GM19099 (cell line): Measurements from ENCODE around the gene ANP32E.

ENCODE experiments used
- POLR2A ChIP-seq: IDR thresholded peaks from 3 replicates; pipeline ENCODE4 v1.6.1; 2011; ENCODE audit warnings: low read depth; ENCODE audit not compliant: insufficient read length; ENCODE audit errors: extremely low read depth

Gene ANP32E

GRCh38 chr1:150227228-150227627, 8.7 kb downstream of the ANP32E start:
- TF ChIP-seq POLR2A: no peak

GRCh38 chr1:150226486-150226885, 9.4 kb downstream of the ANP32E start:
- TF ChIP-seq POLR2A: no peak

GRCh38 chr1:150225546-150225945, 10.4 kb downstream of the ANP32E start:
- no peak for TF ChIP-seq POLR2A

GRCh38 chr1:150224983-150225382, 10.9 kb downstream of the ANP32E start:
- no peak for TF ChIP-seq POLR2A

GRCh38 chr1:150221552-150221951, 14.4 kb downstream of the ANP32E start:
- no peak for TF ChIP-seq POLR2A

DNA sequence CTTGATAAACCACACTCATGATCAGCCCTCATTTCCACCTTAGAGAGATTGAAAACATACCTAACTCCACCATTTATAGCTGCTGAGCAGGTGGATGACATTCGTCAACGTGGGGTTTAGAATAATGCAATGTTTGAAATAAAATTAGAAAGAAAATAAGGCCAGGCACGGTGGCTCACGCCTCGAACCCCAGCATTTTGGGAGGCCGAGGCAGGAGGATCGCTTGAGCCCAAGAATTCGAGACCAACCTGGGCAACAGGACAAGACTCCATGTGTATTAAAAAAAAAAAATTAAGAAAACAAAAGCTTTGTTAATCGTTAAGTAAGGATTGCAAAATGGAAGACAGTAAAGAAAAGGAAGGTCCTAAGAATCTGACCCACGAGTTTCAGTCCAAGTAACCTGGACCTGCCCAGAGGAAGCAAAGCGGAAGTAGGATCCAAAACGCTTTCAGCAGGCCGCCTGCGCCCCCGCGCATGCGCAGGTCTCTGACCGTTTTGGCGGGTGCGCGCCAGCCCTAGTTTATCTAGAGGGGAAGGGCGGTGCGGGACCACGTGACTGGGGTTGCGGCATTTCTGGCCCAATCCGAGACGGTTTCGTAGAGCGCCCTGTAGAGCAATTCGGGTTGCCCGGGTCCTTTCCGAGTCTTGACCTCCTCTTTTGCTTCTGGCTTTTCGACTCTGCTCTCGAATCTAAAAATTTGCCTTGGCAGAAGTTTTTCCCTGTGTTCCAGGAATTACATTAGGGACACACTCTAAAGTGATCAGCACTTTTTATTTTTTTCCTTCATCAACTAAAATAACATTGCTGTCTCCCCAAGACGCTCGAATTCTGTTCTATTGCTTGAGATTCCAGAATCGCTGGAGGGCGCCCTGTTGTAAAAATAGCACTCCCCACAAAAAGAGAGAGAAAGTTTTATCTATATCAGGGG, 22.5 kb downstream of the ANP32E start:
- TF ChIP-seq POLR2A: peak; percentile 78

DNA sequence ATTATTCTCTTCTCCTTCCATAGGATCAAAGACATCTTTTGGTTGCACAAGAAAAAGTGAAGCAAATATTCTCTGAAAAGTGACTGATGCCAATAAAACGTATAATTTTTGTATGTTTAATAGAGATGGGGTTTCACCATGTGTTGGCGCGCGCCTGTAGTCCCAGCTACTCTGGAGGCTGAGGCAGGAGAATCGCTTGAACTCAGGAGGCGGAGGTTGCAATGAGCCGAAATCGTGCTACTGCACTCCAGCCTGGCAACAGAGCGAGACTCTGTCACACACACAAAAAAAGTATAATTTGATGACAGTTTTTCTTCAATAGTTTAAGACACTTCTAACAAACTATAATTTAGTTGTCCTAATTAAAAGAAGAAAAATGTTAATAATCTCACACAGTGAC, 23.8 kb downstream of the ANP32E start:
- no peak for TF ChIP-seq POLR2A

GRCh38 chr1:150210706-150211105, 25.2 kb downstream of the ANP32E start:
- no peak for TF ChIP-seq POLR2A

GRCh38 chr1:150210091-150210490, 25.8 kb downstream of the ANP32E start:
- no peak for TF ChIP-seq POLR2A

DNA sequence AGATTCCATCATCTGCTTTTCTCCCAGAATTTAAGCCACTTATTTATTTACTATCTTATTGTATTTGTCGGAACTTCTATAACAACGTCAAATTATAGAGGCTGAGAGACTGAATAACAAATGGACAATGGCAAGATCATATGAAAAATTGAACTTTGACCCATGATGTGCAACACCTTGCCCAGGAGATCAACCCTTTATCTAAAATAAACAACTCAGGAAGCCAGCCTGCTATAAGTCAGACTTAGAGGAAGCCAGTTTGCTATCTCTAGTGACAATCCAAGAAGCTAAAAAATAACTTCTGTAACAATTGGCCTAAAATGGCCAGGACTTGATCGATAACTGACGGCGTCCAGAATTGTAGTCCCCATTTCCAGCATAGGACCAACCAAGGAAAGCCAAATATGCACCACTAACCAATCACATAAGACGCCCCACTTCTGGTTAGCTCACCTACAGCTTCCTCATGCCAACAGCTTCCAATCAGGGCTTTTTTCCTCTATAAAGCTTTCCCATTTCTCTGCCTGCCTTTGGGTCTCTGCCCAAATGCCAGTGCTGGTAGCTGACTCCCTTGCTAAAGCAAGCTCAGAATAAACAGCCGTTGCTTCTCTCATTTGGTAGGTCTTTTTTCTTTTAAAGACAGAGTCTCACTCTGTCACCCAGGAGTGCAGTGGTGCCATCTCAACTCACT, 28.5 kb downstream of the ANP32E start:
- TF ChIP-seq POLR2A: no peak

- no peak for TF ChIP-seq POLR2A
Observed at GRCh38 chr1:150196417-150196816, 39.5 kb downstream of the ANP32E start.

DNA sequence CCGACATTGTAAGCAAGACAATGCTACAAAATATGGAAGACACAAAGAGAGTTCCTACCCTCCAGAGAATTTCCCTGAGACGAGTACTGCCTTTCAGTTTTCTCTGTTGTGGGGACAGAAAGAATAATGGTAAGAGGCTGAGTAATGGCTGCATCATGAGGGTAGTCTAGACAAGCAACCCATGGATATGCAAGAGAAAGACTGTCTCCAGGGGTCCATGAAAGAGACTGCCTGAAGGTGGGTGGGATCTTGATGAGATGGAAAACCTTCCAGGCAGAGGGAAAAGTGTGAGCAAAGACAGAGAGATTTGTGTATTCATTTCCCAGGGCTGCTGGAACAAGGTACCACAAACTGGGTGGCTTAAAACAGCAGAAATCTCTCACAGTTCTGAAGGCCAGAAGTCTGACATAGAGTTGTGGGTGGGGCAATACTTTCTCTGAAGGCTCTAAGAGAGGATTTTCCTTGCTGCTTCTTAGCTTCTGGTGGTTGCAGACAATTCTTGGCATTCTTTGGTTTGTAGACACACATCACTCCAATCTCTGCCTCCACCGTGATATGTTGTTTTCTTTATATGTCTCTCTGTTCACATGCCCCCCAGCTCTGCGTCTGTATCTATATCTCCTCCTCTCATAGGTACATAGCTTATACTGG, 41.4 kb downstream of the ANP32E start:
- no peak for TF ChIP-seq POLR2A

DNA sequence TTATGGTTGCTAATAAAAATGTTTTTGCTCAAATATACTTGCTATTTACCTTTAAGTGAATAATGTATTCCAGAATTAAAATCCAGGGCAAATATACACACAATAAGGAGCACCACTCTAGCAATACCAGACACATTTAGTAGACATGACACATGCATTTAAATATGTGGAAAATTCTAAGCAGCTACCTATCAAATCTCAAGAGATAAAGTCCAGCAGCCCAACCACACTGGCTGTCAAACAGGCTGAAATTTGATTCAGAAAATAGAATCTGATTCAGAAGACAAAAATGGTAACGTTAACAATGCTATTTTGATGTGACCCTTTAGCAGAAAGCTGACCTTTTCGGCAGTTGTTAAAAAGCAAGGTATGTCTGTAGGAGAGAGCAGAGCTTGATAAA, 43.9 kb downstream of the ANP32E start:
- TF ChIP-seq POLR2A: no peak

DNA sequence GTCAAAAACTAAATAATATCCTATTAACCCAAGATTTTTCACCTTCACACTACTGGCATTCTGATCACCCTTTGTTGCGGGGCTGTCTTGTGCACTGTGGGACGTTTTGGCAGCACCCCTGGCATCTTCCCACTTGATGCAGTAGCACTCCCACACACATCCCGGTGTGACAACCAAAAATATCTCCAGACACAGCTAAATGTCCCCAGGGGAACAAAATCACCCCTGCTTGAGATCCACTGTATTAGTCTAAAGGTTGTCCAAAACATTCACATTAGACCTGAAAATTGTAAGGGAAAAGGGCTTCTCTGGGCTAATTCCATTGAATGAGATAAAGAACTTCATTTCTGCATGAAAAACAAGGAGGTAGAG, 48.4 kb downstream of the ANP32E start:
- no peak for TF ChIP-seq POLR2A

- TF ChIP-seq POLR2A: no peak
Observed at GRCh38 chr1:150186789-150187559, 48.9 kb downstream of the ANP32E start.

DNA sequence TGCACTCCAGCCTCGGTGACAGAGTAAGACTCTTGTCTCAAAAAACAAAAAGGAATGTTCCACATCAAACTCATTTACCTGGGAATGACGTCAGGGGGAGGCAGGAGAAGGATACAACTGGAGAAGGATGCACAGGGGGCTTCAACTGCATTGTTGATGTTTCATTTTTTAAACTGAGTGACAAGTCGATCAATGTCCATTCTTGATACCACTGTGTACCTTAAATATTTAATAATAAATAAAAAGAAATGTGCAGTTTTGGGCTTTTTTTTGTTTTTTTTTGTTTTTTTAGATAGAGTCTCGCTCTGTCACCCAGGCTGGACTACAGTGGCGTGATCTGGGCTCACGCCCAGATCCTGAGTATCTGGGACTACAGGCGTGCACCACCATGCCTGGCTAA, 50.4 kb downstream of the ANP32E start:
- no peak for TF ChIP-seq POLR2A

DNA sequence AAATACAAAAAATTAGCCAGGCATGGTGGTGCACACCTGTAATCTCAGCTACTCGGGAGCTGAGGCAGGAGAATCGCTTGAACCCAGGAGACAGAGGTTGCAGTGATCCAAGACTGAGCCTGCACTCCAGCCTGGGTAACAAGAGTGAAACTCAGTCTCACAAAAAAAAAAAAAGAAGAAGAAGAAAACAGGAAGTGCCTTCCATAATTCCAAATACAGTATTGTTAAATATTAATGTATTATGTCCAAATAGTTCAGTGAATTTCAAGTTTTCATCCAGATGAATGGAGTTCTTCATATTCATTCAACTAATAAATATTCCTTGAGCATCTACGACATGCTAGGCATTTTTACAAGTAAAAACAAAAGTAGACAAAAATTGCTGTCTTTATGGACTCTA, 52.9 kb downstream of the ANP32E start:
- TF ChIP-seq POLR2A: no peak
